Epithelial cell of proximal tubule (primary cell): ENCODE data around the gene PLEK. TPM values are rescaled to one million over a fixed set of nuclear protein-coding genes. Genes with fewer than 3 reads are reported as not detected.
A peak's percentile ranks its signal among the peaks of the same experiment; 100 is the strongest.

Experiments
- DNase-seq: peaks from one replicate; pipeline ENCODE4 v3.0.0-alpha.2; 2011; ENCODE audit warnings: low read depth
- H3K4me3 ChIP-seq: 2 replicates; pipeline ENCODE4 v1.5.1; 2011; ENCODE audit warnings: low read depth, mild to moderate bottlenecking, low read length
- total RNA-seq: library from RNA; depleted of rRNA; stranded (reverse); fragments of >200 nt; gene quantifications from 2 replicates; pipeline ENCODE4 v1.2.3, GENCODE V29; 2015
- TF ChIP-seq, protein P1 (sequence below): conservative IDR thresholded peaks from 2 replicates; pipeline ENCODE4 v1.5.1; 2012; ENCODE audit warnings: low read depth, mild to moderate bottlenecking, low read length

PLEK gene
- total RNA-seq, 1 donor from 2014 or later = not detected

DNA sequence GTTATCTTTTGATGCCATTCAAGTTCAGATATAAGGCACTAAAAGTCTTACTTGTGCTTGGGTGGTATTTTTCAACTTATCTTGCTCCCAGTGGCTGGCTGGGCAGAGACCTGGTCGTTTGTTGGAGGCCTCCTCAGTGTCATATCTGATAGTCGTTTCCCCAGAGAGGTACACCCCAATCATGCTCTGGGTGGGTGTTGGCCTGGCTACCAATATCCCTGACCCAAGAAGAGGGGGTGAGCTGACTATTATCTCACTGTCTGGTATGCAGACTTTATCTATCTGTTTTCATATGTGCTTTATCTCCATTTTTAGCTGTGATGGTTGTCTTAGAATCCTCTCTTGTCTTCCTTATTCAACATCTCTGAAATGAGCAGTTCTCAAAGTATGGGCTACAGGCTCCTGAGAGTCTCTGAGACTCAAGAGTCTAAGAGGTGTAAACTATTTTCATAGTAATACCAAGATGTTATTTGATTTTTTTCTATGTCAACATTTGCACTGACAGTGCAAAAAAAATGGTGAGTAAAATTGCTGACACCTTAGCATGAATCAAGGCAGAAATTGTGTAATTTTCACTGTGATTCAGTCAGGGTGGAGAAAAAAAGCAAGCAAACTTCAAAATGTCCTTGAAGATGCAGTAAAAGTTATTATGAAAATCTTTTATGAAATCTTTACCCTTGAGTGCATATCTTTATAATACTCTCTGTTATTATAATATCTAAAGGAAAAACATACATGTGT lies 12.3 kb upstream of the PLEK start:
- no peak for DNase-seq
- no peak overlapping the region for H3K4me3 ChIP-seq
- TF ChIP-seq, protein P1, sequence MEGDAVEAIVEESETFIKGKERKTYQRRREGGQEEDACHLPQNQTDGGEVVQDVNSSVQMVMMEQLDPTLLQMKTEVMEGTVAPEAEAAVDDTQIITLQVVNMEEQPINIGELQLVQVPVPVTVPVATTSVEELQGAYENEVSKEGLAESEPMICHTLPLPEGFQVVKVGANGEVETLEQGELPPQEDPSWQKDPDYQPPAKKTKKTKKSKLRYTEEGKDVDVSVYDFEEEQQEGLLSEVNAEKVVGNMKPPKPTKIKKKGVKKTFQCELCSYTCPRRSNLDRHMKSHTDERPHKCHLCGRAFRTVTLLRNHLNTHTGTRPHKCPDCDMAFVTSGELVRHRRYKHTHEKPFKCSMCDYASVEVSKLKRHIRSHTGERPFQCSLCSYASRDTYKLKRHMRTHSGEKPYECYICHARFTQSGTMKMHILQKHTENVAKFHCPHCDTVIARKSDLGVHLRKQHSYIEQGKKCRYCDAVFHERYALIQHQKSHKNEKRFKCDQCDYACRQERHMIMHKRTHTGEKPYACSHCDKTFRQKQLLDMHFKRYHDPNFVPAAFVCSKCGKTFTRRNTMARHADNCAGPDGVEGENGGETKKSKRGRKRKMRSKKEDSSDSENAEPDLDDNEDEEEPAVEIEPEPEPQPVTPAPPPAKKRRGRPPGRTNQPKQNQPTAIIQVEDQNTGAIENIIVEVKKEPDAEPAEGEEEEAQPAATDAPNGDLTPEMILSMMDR = no peak

DNA sequence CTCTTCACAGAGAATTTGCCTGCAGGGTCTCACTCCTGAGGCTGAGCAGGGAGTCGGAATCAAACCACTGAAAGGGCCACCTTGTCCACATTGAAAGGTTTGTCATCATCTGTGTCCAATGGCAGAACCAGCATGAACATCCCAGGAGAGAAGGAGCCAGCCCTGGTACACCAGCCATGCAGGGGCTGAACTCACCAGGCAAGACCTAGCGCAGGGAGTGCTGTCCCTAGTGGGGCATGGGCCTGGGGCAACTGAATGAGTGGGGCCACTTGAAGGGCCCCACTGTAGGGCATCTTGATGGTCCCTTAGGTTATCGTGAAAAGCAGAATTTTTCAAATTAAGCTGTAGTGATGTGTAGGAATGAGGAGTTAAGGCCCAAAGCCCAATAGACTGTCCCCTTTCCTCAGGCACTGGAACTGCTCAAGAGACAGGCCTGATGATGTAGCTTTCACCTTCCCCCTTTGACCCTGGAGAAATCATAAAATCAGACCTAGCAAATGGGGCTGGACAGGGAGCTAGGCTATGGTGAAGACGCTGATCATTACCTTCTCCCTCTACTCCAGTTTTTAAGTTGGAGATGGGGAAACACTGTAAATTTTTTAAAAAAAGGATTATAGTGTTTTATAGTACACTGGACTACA lies 8.4 kb upstream of the PLEK start:
- TF ChIP-seq, protein P1 = no peak
- H3K4me3 ChIP-seq = no peak overlapping the region
- DNase-seq = no peak

DNA sequence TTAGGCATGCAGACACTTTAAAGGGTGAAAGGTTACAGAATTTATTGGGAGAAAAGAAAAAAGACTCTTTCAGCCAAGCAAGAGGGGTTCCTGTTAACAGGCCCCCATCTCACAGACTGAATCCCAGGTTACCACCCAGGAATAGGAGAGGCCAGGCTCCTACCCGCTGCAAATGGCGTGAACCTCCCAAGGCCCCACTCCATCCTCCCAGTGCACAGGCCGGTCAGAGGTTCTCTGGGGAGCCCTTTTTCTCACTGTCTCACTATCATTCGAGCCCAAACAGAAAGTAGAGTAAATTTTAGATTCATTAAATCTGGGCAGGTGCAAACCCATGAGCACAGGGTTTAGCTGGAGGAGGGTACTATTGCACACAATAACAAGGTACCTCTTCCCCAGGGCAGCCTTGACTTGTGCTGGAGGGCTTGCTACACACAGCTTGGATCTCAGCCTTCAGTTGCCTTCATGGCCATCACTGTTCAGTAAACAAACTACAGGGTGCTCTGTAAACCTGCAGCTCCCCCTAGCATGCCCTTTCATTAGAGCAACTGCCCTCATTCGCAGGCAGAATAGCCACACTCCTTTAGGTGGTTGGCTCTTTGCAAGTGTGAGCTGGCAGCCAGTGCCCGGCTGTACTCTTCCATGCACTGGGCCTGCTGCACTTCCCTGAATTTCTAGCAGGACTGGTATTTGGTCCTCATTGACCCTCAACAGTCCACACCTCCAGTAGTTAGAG lies 7.3 kb upstream of the PLEK start:
- H3K4me3 ChIP-seq = no peak overlapping the region
- TF ChIP-seq, protein P1 = peak; percentile 55
- no peak for DNase-seq

DNA sequence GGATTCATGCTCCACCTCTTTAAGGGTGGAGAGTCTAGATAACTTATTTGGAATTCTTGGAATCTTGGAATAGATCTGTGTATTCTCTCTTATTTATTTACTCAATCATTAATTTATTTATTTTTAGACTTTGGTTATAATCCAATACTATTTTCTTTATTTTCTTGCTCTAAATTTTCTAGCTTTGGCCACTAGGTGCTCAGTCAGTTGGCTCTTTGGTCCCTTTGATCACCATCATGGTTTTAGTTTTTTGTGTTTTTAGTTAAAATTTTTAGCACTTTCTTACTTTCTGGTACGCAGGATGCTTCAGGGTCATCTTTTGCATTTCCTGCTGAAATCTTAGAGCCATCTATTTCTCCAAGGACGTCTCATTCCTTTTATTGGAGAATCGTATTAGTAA lies 5.2 kb upstream of the PLEK start:
- no peak overlapping the region for H3K4me3 ChIP-seq
- no peak for DNase-seq
- TF ChIP-seq, protein P1 = peak; percentile 37

DNA sequence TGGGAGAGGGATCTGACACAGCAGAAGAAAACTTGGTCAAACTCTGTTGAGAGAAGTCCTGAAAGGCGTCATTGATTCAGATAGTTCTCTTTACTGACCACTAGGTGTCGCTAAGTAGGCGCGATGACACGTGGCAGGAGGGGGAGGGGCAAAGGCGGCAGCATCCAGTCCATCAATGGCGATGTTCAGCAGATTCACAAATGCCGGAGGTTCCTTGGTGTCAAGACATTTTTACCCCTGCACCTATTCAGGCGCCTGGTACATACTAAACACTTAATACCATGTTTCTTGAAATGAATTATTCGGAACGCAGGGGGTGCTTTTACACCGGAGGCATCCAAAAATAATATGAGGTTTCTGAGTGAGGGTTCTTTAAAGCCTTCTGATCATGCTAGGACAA lies 3.0 kb upstream of the PLEK start:
- DNase-seq = no peak
- TF ChIP-seq, protein P1 = peak; percentile 84

DNA sequence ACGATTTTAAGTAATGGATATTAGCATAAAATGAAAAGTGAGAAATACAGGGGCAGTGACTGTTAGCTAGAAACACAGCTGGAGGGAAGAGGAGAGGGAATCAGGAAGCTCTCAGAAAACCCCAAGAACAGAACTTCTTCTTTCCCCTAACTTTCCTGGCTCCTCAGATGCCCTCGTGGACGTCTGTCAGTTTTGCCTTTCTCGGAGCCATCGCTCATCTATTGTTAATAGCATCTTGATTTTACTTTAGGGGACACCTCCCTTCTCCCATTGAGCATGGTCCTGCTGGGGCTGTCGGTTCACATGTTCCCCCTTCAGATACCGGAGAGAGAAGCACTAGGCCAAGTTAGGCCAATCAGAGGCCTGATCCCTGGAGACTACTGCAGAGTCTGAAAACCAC lies 2.3 kb upstream of the PLEK start:
- no peak for DNase-seq
- TF ChIP-seq, protein P1 = no peak

More for the DNA sequence above, 3.0 kb upstream of the PLEK start:
- H3K4me3 ChIP-seq = no peak overlapping the region

More for the DNA sequence above, 2.3 kb upstream of the PLEK start:
- no peak overlapping the region for H3K4me3 ChIP-seq
